B cell (primary cell): ENCODE results near the gene CDH12. TPM values are rescaled to one million over a fixed set of nuclear protein-coding genes. Genes with fewer than 3 reads are reported as not detected.

Source experiments
- ATAC-seq: fragments of 200-7000 bp; cut with Tn5 transposase; one replicate; pipeline ENCODE4 v1.10.0; 2021; ENCODE audit warnings: low read depth, mild to moderate bottlenecking, moderate number of reproducible peaks, moderate library complexity
- CTCF ChIA-PET: fragments of 350-600 bp; sonication (Branson Sonifier 250); formaldehyde crosslinking; loops from one replicate; lab custom pipeline; 2021; ENCODE audit warnings: antibody characterized with exemption, inconsistent platforms; lab: Charles Lee
- POLR2A ChIA-PET: fragments of 350-600 bp; sonication (Branson Sonifier 250); formaldehyde crosslinking; loops from one replicate; lab custom pipeline; 2021; ENCODE audit warnings: antibody characterized with exemption; lab: Charles Lee
- DNase-seq: peaks from one replicate; pipeline ENCODE4 v3.0.0; 2013
- H2AFZ ChIP-seq: 2 replicates; pipeline ENCODE4 v1.6.1; 2012; ENCODE audit warnings: mild to moderate bottlenecking, low read depth, low read length; ENCODE audit not compliant: insufficient read depth, poor library complexity, severe bottlenecking
- H3K27ac ChIP-seq, 2 donors: 1 replicate in 1 of 2; 2 replicates in 1 of 2; pipeline ENCODE4 v1.5.1; 2012 to 2013; ENCODE audit warnings: low read length in 2 of 2, mild to moderate bottlenecking in 2 of 2, moderate library complexity in 1 of 2
- H3K27me3 ChIP-seq, 4 experiments: fragments of 200-600 bp in 1 of 4; sonication (generic) in 1 of 4; replicated peaks in 1 of 4; 1 replicate in 2 of 4; 2 replicates in 2 of 4; pipeline versions ENCODE4 v1.6.1 to v1.7.0; 2013 to 2016; ENCODE audit warnings: low read length in 3 of 4, mild to moderate bottlenecking in 2 of 4, mixed read lengths in 1 of 4, moderate library complexity in 1 of 4; ENCODE audit not compliant: insufficient read depth in 4 of 4, control insufficient read depth in 3 of 4; ENCODE audit errors: control extremely low read depth in 1 of 4
- H3K36me3 ChIP-seq, 2 experiments: replicated peaks in 1 of 2; 1 replicate in 1 of 2; 2 replicates in 1 of 2; pipeline versions ENCODE4 v1.6.1 to v1.7.1; 2013; ENCODE audit warnings: low read length in 1 of 2; ENCODE audit not compliant: insufficient read depth in 2 of 2, control insufficient read depth in 1 of 2; ENCODE audit errors: control extremely low read depth in 1 of 2, extremely low read depth in 1 of 2
- H3K4me1 ChIP-seq, 2 donors: fragments of 200-600 bp in 1 of 2; sonication (generic) in 1 of 2; 1 replicate in 1 of 2; 2 replicates in 1 of 2; pipeline versions ENCODE4 v1.5.1 to v1.6.1; 2013 to 2017; ENCODE audit warnings: low read length in 2 of 2; ENCODE audit not compliant: control insufficient read depth in 2 of 2, insufficient read depth in 2 of 2
- H3K4me2 ChIP-seq: replicated peaks from 2 replicates; pipeline ENCODE3; 2012; ENCODE audit warnings: mild to moderate bottlenecking, low read depth, low read length; ENCODE audit not compliant: poor library complexity, severe bottlenecking
- H3K4me3 ChIP-seq, 5 experiments: fragments of 200-600 bp in 1 of 5; sonication (generic) in 1 of 5; 1 replicate in 3 of 5; 2 replicates in 2 of 5; pipeline versions ENCODE4 v1.5.1 to v1.7.0; 2011 to 2016; ENCODE audit warnings: low read length in 4 of 5, mild to moderate bottlenecking in 4 of 5, low read depth in 2 of 5, control low read depth in 1 of 5, moderate library complexity in 1 of 5; ENCODE audit not compliant: insufficient read depth in 1 of 5; ENCODE audit errors: control extremely low read depth in 1 of 5, extremely low read depth in 1 of 5
- H3K79me2 ChIP-seq: fragments of 200-600 bp; sonication (generic); one replicate; pipeline ENCODE4 v1.6.0; 2016; ENCODE audit warnings: low read length; ENCODE audit not compliant: control insufficient read depth, insufficient read depth
- H3K9ac ChIP-seq: fragments of 200-600 bp; sonication (generic); 2 replicates; pipeline ENCODE4 v1.6.1; 2017; ENCODE audit warnings: mild to moderate bottlenecking, low read length, moderate library complexity
- H3K9me3 ChIP-seq, 3 donors: one replicate each; pipeline versions ENCODE4 v1.6.1 to v1.7.1; 2013; ENCODE audit warnings: low read length in 2 of 3; ENCODE audit not compliant: control insufficient read depth in 2 of 3, insufficient read depth in 1 of 3; ENCODE audit errors: control extremely low read depth in 1 of 3
- H4K20me1 ChIP-seq: 2 replicates; pipeline ENCODE4 v1.6.0; 2012; ENCODE audit warnings: mild to moderate bottlenecking, low read length; ENCODE audit not compliant: insufficient read depth, control insufficient read depth, poor library complexity, severe bottlenecking
- H3K27ac Mint-ChIP-seq: one replicate; pipeline ENCODE4 v1.8.0; 2021; ENCODE audit warnings: mixed read lengths
- H3K27me3 Mint-ChIP-seq: one replicate; pipeline ENCODE4 v1.8.0; 2021; ENCODE audit warnings: mixed read lengths
- H3K4me1 Mint-ChIP-seq: one replicate; pipeline ENCODE4 v1.8.0; 2021; ENCODE audit warnings: mixed read lengths
- H3K4me3 Mint-ChIP-seq: one replicate; pipeline ENCODE4 v1.8.0; 2021; ENCODE audit warnings: mixed read lengths
- H3K9me3 Mint-ChIP-seq: one replicate; pipeline ENCODE4 v1.8.0; 2022; ENCODE audit warnings: mixed read lengths; ENCODE audit not compliant: insufficient read depth
- EZH2 ChIP-seq: IDR thresholded peaks from 2 replicates; pipeline ENCODE4 v1.6.1; 2012; ENCODE audit warnings: borderline replicate concordance, low read depth, mild to moderate bottlenecking, moderate library complexity, low read length; ENCODE audit not compliant: insufficient read depth, poor library complexity, severe bottlenecking
- WGBS: methylation state at CpG from one replicate; pipeline ENCODE4 v1.1.5; 2013; ENCODE audit warnings: missing lambda C conversion rate; ENCODE audit not compliant: insufficient coverage; 5-methylcytosine and 5-hydroxymethylcytosine counted together
- intact Hi-C: fragments of 100-400 bp; cut with micrococcal nuclease; formaldehyde crosslinking; loops from one replicate; pipeline ENCODE4 v1.10.0; 2022
- polyA plus RNA-seq: library from polyadenylated mRNA; depleted of rRNA; stranded (reverse); fragments of >200 nt; gene quantifications from 2 replicates; pipeline ENCODE4 v1.2.3, GENCODE V29; 2012
- total RNA-seq, 2 donors: library from RNA; stranded (reverse); fragments of 120-200 nt in 1 of 2; gene quantifications; 1 replicate in 1 of 2; 2 replicates in 1 of 2; pipeline versions ENCODE4 v1.2.3 to v1.2.4, GENCODE V29; 2013 to 2022
- TF ChIP-seq, protein P1 (sequence below): fragments of 200-600 bp; IDR thresholded peaks from one replicate; pipeline ENCODE4 v1.8.0; 2022; ENCODE audit warnings: antibody characterized with exemption, mild to moderate bottlenecking

Gene CDH12
- total and polyA plus RNA-seq, 2 donors (not counting 1 experiment from before 2014, with no cell fraction given) = not detected

DNA sequence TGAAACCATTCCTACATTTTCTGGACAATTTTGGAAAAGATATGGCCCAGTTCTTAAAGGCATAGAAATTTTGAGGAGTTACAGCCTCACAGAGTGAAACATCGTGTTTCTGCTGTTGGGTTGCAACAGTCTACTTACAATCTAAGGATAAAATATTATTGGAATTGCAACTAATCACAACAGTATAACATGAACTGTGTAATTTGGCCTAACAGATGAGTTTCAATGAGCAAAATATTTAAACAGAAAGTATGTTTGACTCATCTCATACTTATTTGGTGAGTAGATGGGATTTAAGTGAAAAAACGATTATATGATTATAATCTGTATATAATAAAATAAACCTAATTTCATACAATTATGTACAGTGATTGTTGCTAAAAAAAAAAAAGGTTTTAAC, 1061.8 kb downstream of the CDH12 start:
- H3K27me3 ChIP-seq = no peaks in the 10 kb centered on the region
- no peak for ATAC-seq
- intact Hi-C loops = no loop called here
- no peak overlapping the region for H3K4me3 Mint-ChIP-seq
- ChIA-PET CTCF (no interaction called here), POLR2A (no interaction called here)
- no CpG with 5 or more reads among the region's 2 CpGs for WGBS
- H3K4me2 ChIP-seq = no peak overlapping the region
- no peaks in the 10 kb centered on the region for H3K4me1 ChIP-seq
- H2AFZ ChIP-seq = no peak overlapping the region
- H3K9me3 ChIP-seq = no peaks in the 10 kb centered on the region
- H3K36me3 ChIP-seq = no peaks in the 10 kb centered on the region
- TF ChIP-seq, protein P1, sequence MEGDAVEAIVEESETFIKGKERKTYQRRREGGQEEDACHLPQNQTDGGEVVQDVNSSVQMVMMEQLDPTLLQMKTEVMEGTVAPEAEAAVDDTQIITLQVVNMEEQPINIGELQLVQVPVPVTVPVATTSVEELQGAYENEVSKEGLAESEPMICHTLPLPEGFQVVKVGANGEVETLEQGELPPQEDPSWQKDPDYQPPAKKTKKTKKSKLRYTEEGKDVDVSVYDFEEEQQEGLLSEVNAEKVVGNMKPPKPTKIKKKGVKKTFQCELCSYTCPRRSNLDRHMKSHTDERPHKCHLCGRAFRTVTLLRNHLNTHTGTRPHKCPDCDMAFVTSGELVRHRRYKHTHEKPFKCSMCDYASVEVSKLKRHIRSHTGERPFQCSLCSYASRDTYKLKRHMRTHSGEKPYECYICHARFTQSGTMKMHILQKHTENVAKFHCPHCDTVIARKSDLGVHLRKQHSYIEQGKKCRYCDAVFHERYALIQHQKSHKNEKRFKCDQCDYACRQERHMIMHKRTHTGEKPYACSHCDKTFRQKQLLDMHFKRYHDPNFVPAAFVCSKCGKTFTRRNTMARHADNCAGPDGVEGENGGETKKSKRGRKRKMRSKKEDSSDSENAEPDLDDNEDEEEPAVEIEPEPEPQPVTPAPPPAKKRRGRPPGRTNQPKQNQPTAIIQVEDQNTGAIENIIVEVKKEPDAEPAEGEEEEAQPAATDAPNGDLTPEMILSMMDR = no peak
- TF ChIP-seq EZH2 = no peak
- no peaks in the 10 kb centered on the region for H4K20me1 ChIP-seq
- H3K27me3 Mint-ChIP-seq = no peaks in the 10 kb centered on the region
- H3K79me2 ChIP-seq = no peaks in the 10 kb centered on the region
- no peak overlapping the region for H3K4me3 ChIP-seq
- no peak overlapping the region for H3K27ac Mint-ChIP-seq
- DNase-seq = no peak
- no peaks in the 10 kb centered on the region for H3K9me3 Mint-ChIP-seq
- no peaks in the 10 kb centered on the region for H3K4me1 Mint-ChIP-seq
- H3K9ac ChIP-seq = no peak overlapping the region
- no peak overlapping the region for H3K27ac ChIP-seq

DNA sequence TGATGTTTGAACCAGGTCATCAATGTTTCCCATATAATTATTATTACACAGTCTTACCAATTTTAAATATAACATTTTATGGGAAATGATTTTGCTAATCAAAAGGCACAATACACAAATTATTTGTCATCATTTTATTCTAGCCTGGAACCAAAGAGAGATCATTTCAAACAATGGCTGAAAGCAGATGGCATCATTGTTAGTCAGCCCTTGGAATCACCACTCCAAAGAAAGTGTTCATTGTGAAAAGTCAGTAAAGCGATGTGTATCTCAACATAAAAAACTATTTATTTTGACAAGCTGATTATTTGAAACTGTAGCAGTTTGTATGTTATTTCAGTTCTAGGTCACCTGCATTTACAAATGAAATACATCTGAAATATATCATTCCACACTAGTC, 1068.7 kb downstream of the CDH12 start:
- CTCF ChIA-PET = no interaction called here

More for the DNA sequence above, 1068.7 kb downstream of the CDH12 start:
- H3K27ac Mint-ChIP-seq = no peak overlapping the region
- WGBS = no CpG with 5 or more reads among the region's 1 CpG
- Histone ChIP-seq H3K4me1 (no peaks in the 10 kb centered on the region), H3K27ac (no peak overlapping the region), H3K4me2 (no peak overlapping the region), H3K9me3 (no peaks in the 10 kb centered on the region), H4K20me1 (no peaks in the 10 kb centered on the region), H3K4me3 (no peak overlapping the region), H3K36me3 (no peaks in the 10 kb centered on the region), H3K79me2 (no peaks in the 10 kb centered on the region), H3K9ac (no peak overlapping the region), H2AFZ (no peak overlapping the region), H3K27me3 (no peaks in the 10 kb centered on the region)
- H3K4me1 Mint-ChIP-seq = no peaks in the 10 kb centered on the region
- no peaks in the 10 kb centered on the region for H3K9me3 Mint-ChIP-seq
- no peak for TF ChIP-seq EZH2
- TF ChIP-seq, protein P1 = no peak
- no peaks in the 10 kb centered on the region for H3K27me3 Mint-ChIP-seq
- H3K4me3 Mint-ChIP-seq = no peak overlapping the region
- DNase-seq = no peak
- intact Hi-C loops = no loop called here
- POLR2A ChIA-PET = no interaction called here
- no peak for ATAC-seq
